GM12872 (cell line): Measurements from ENCODE around the gene PRR20G.

Experiments
- CTCF ChIP-seq: IDR thresholded peaks from 3 replicates; pipeline ENCODE4 v1.5.1; 2011; ENCODE audit warnings: low read depth, mild to moderate bottlenecking, low read length, moderate library complexity; ENCODE audit not compliant: insufficient read depth

PRR20G gene

GRCh38 chr3:127286571-127287140 is 1.2 kb downstream of the PRR20G start:
- no peak for TF ChIP-seq CTCF

GRCh38 chr3:127284258-127284657 is 3.6 kb downstream of the PRR20G start:
- no peak for TF ChIP-seq CTCF

GRCh38 chr3:127277561-127277960 is 10.3 kb downstream of the PRR20G start:
- no peak for TF ChIP-seq CTCF

GRCh38 chr3:127276995-127277394 is 10.9 kb downstream of the PRR20G start:
- TF ChIP-seq CTCF: no peak

GRCh38 chr3:127276396-127276795 is 11.4 kb downstream of the PRR20G start:
- TF ChIP-seq CTCF: no peak

- no peak for TF ChIP-seq CTCF
These were observed 12.5 kb downstream of the PRR20G start for GRCh38 chr3:127275287-127275781.

GRCh38 chr3:127274200-127274760 is 13.6 kb downstream of the PRR20G start:
- TF ChIP-seq CTCF: no peak

- TF ChIP-seq CTCF: no peak
These were observed 14.6 kb downstream of the PRR20G start for GRCh38 chr3:127273206-127273605.
